ENCODE results near the gene HP1BP3. TPM values are rescaled to one million over a fixed set of nuclear protein-coding genes. Genes with fewer than 3 reads are reported as not detected.

HP1BP3 gene
- total RNA-seq, 4 donors from 2014 or later = 108 to 342 (median 206) TPM

GRCh38 chr1:20727746-20728316 lies 59.3 kb downstream of the HP1BP3 start:
- no peak overlapping the region for H3K27ac ChIP-seq
- no peak for DNase-seq

GRCh38 chr1:20726932-20727745 lies 60.0 kb downstream of the HP1BP3 start:
- Histone ChIP-seq H3K27ac (no peak overlapping the region), H3K27me3 (no peaks in the 10 kb centered on the region), H3K9me3 (no peaks in the 10 kb centered on the region), H3K4me3 (no peak overlapping the region), H3K36me3 (no peaks in the 10 kb centered on the region), H3K4me1 (peaks cover 0 to 11% of the 10 kb centered on the region in 2 donors)
- intact Hi-C loops (cut with DNase I; ENCODE audit: low total_unique reads) = no loop called here
- no peak for TF ChIP-seq CTCF (IDR thresholded peaks at IDR 0.05)
- TF ChIP-seq POLR2A (IDR thresholded peaks at IDR 0.05) = no peak
- DNase-seq = no peak

More at GRCh38 chr1:20727746-20728316, 59.3 kb downstream of the HP1BP3 start:
- Histone ChIP-seq H3K27me3 (no peaks in the 10 kb centered on the region), H3K36me3 (no peaks in the 10 kb centered on the region), H3K9me3 (no peaks in the 10 kb centered on the region), H3K4me1 (peaks cover 0 to 16% of the 10 kb centered on the region in 2 donors), H3K4me3 (no peak overlapping the region)
- intact Hi-C loops (cut with DNase I; ENCODE audit: low total_unique reads) = no loop called here
- no peak for TF ChIP-seq POLR2A (IDR thresholded peaks at IDR 0.05)
- no peak for TF ChIP-seq CTCF (IDR thresholded peaks at IDR 0.05)

- Histone ChIP-seq H3K4me1 (peaks cover 0 to 2% of the 10 kb centered on the region in 2 donors), H3K27ac (no peak overlapping the region), H3K36me3 (no peaks in the 10 kb centered on the region), H3K27me3 (no peaks in the 10 kb centered on the region), H3K4me3 (no peak overlapping the region), H3K9me3 (no peaks in the 10 kb centered on the region)
- no peak for TF ChIP-seq POLR2A (IDR thresholded peaks at IDR 0.05)
- no peak for TF ChIP-seq CTCF (IDR thresholded peaks at IDR 0.05)
- no peak for DNase-seq
- intact Hi-C loops (cut with DNase I; ENCODE audit: low total_unique reads) = no loop called here
Observed at GRCh38 chr1:20726118-20726911, 60.8 kb downstream of the HP1BP3 start.

- H3K4me1 ChIP-seq = no peaks in the 10 kb centered on the region
- intact Hi-C loops (cut with DNase I; ENCODE audit: low total_unique reads) = no loop called here
Observed at GRCh38 chr1:20725189-20726117, 61.7 kb downstream of the HP1BP3 start.

More at GRCh38 chr1:20725189-20726117, 61.7 kb downstream of the HP1BP3 start:
- Histone ChIP-seq H3K36me3 (no peaks in the 10 kb centered on the region), H3K27ac (no peak overlapping the region), H3K9me3 (no peaks in the 10 kb centered on the region), H3K4me3 (no peak overlapping the region), H3K27me3 (no peaks in the 10 kb centered on the region)
- DNase-seq = no peak
- TF ChIP-seq CTCF (IDR thresholded peaks at IDR 0.05) = no peak
- TF ChIP-seq POLR2A (IDR thresholded peaks at IDR 0.05) = no peak
